GM18858 (cell line): ENCODE measurements around the gene TGFB2.

Experiments used
- ATAC-seq: cut with Tn5 transposase; IDR thresholded peaks from one replicate; pipeline ENCODE4 v1.9.1; 2021; ENCODE audit not compliant: unreplicated experiment

TGFB2 gene

GRCh38 chr1:218330043-218330623 lies 15.0 kb upstream of the TGFB2 start:
- ATAC-seq = peak; percentile 63

GRCh38 chr1:218332416-218332815 lies 12.7 kb upstream of the TGFB2 start:
- no peak for ATAC-seq

GRCh38 chr1:218336328-218336727 lies 8.8 kb upstream of the TGFB2 start:
- no peak for ATAC-seq

GRCh38 chr1:218339267-218339831 lies 5.8 kb upstream of the TGFB2 start:
- no peak for ATAC-seq

GRCh38 chr1:218341325-218341724 lies 3.8 kb upstream of the TGFB2 start:
- no peak for ATAC-seq

- ATAC-seq = no peak
Observed at GRCh38 chr1:218342091-218342490, 3.0 kb upstream of the TGFB2 start.

GRCh38 chr1:218345673-218346390 lies 696 bp downstream of the TGFB2 start:
- ATAC-seq = peak; percentile 49

GRCh38 chr1:218346391-218347204 lies 1.5 kb downstream of the TGFB2 start:
- ATAC-seq = no peak

GRCh38 chr1:218347336-218347722 lies 2.2 kb downstream of the TGFB2 start:
- ATAC-seq = no peak

GRCh38 chr1:218347723-218348627 lies 2.8 kb downstream of the TGFB2 start:
- no peak for ATAC-seq

GRCh38 chr1:218348628-218349071 lies 3.5 kb downstream of the TGFB2 start:
- ATAC-seq = no peak

GRCh38 chr1:218349348-218350034 lies 4.4 kb downstream of the TGFB2 start:
- no peak for ATAC-seq

GRCh38 chr1:218350035-218350525 lies 4.9 kb downstream of the TGFB2 start:
- ATAC-seq = no peak

- no peak for ATAC-seq
Observed at GRCh38 chr1:218350801-218351266, 5.7 kb downstream of the TGFB2 start.

GRCh38 chr1:218351391-218352074 lies 6.4 kb downstream of the TGFB2 start:
- ATAC-seq = peak; percentile 54

GRCh38 chr1:218352075-218352438 lies 6.9 kb downstream of the TGFB2 start:
- no peak for ATAC-seq

GRCh38 chr1:218353656-218354055 lies 8.5 kb downstream of the TGFB2 start:
- no peak for ATAC-seq

- ATAC-seq = no peak
Observed at GRCh38 chr1:218355278-218355677, 10.1 kb downstream of the TGFB2 start.

- ATAC-seq = no peak
Observed at GRCh38 chr1:218357211-218357892, 12.2 kb downstream of the TGFB2 start.
